CD4-positive, alpha-beta T cell treated with Interleukin-4 for 4 hours (primary cell): Measurements from ENCODE around the gene SHFL.

ENCODE experiments used
- DNase-seq: peaks from one replicate; pipeline ENCODE4 v3.0.0-alpha.2; 2020

SHFL gene

GRCh38 chr19:10085641-10086590, at the start of gene SHFL:
SHFL (plus strand) TSS chr19:10086317; CDS start chr19:10086428, 111 bp downstream.
- peak; percentile 83 for DNase-seq

- DNase-seq: no peak
These were observed 49.5 kb upstream of the SHFL start for GRCh38 chr19:10036601-10037071.

GRCh38 chr19:10037367-10037766, 48.8 kb upstream of the SHFL start:
- DNase-seq: no peak

- no peak for DNase-seq
These were observed 48.3 kb upstream of the SHFL start for GRCh38 chr19:10037809-10038208.

- DNase-seq: no peak
These were observed 42.7 kb upstream of the SHFL start for GRCh38 chr19:10043286-10043927.

- DNase-seq: no peak
These were observed 41.7 kb upstream of the SHFL start for GRCh38 chr19:10044390-10044789.

- no peak for DNase-seq
These were observed 40.7 kb upstream of the SHFL start for GRCh38 chr19:10045371-10045770.

GRCh38 chr19:10049626-10050025, 36.5 kb upstream of the SHFL start:
- DNase-seq: no peak

- DNase-seq: no peak
These were observed 33.3 kb upstream of the SHFL start for GRCh38 chr19:10052602-10053360.

- no peak for DNase-seq
These were observed 24.3 kb upstream of the SHFL start for GRCh38 chr19:10061717-10062310.

- peak; percentile 11 for DNase-seq
These were observed 17.9 kb upstream of the SHFL start for GRCh38 chr19:10068205-10068604.

GRCh38 chr19:10069046-10069445, 17.1 kb upstream of the SHFL start:
- DNase-seq: no peak

GRCh38 chr19:10070730-10071446, 15.2 kb upstream of the SHFL start:
- no peak for DNase-seq

GRCh38 chr19:10074153-10074552, 12.0 kb upstream of the SHFL start:
- DNase-seq: peak; percentile 47

GRCh38 chr19:10076535-10076934, 9.6 kb upstream of the SHFL start:
- DNase-seq: no peak

- no peak for DNase-seq
These were observed 7.8 kb upstream of the SHFL start for GRCh38 chr19:10078329-10078728.

- DNase-seq: no peak
These were observed 7.1 kb upstream of the SHFL start for GRCh38 chr19:10079031-10079453.

- DNase-seq: no peak
These were observed 2.2 kb upstream of the SHFL start for GRCh38 chr19:10083911-10084310.

- no peak for DNase-seq
These were observed 1.3 kb upstream of the SHFL start for GRCh38 chr19:10084803-10085202.

GRCh38 chr19:10086591-10087192, 575 bp downstream of the SHFL start:
- no peak for DNase-seq

- no peak for DNase-seq
These were observed 1.4 kb downstream of the SHFL start for GRCh38 chr19:10087296-10088061.
